Activated T-cell treated with anti-CD3 and anti-CD28 coated beads for 1 hour (primary cell): ENCODE measurements around the gene CTXN3.
"Not testable (repeated sequence)": the region's sequence is repeated elsewhere in the genome, so short reads cannot be mapped to it uniquely, and the experiment has no call there.

Experiments used
- DNase-seq: peaks from one replicate; pipeline ENCODE4 v3.0.0-alpha.2; 2020; ENCODE audit warnings: low read depth

Gene CTXN3

DNA sequence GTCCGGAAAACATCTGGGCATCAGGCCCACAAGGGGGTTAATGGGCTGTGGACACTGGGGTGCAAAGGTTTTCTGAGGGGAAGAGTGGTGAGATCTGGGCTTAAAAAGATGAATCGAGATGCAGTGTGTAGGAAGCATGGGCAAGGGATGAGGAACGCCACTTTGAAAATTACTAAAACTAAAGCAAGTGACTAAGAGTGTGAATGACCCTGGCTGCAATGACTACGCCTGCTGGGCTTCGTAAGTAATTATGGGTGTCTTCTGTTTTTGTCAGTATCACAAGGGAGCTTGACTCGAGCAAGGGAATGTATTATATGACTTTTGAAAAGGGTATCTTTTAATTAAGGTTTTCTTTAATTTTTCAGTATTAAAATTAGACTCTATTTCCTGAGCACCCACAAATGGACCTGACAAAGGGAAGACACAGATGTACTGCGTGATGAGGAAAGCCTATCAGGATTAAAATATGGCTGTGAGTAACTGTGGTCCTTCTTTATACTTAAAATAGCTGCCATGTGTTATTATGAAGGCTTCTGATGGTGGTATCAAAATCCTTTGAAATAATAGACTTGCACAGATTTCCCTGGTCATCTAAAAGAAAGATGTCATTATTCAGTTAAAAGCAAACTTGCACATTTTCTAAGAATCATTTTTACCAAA is 4.2 kb downstream of the CTXN3 start:
- DNase-seq, result no peak

DNA sequence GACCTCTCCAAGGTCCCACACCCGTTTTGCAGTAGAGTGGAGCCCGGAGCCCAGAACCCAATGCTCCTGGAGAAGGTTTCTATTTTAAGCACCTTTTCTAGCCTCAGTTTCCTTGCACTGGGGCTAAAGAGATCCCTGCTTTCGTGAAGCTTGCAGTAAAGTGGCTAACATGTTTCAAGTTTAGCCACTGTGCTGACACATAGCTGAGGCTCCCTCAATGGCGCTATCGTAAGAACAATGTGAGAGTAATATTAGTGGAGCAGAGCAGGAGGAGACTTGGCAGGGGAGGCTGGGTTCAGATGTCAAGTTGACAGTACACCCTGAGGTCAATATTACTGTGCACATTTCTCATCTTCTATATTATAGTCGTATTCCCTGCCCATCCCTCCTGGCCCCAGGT is 7.9 kb downstream of the CTXN3 start:
- no peak for DNase-seq

DNA sequence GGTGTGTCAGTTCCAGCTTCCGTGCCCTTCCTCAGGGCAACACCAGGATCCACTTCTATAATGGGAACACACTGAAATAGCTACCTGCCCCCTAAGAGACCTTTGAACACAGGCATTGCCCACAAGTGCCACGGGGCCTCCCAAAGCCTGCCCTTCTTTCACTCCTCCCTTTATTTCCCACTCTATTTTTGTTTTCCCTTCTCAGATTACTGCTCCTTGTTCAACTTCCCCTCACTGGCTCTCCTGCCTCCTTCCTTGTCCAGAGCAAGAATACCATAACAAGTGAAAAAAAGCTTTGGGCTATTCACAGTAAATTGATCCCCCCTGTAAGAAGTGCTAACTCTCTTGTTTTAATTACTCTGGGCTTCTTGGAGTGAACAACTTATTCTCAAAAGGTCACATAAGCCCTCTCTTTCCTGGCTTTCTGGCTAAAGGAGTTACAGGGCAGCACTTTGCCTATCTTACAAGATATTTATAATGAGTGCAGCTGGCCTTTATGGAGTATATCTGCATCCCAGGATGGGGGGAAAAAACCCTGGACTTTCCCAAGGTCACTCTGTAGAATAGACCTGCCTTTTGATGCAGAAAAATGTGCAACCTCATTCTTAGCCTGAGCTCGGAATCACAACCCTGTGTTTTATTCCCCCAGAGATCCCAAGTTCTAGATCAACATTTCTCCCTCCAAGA is 11.3 kb downstream of the CTXN3 start:
- DNase-seq, result no peak

DNA sequence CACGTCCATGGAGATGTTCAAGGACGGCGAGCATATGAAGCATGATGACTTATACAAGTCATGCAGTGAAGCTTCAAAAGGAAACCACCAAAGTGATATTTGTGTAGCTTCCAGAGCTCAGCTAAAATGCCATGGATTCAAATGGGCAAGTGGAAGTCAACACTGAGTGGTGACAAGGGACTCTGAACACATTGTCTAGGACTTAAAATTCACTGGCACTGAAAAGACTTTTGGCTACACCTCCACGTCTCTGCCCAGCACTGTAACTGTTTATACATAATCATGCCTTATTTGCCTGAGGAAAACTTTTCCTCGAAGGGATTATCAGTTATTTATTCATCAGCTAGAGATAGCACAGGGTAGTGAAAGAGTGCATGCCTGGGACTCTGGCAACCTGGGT is 15.2 kb downstream of the CTXN3 start:
- no peak for DNase-seq

DNA sequence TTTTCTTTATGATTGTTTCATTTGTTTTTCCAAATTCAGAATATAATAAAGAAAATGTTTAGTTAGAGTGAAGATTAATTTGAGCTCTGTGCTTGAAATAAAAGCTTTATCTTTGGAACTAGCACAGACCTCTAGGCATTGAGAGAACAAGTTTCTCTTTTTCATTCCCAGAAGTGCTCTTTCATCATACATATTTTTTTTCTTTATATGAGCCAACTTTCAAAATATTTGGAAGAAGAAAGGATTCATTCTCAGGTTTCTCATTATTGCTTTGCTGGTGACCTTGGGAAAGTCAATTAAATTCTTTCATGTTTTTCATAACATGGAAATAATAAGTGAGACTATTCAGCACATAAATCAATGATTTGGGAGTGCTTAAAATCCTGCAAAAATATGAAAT is 16.8 kb downstream of the CTXN3 start:
- no peak for DNase-seq

DNA sequence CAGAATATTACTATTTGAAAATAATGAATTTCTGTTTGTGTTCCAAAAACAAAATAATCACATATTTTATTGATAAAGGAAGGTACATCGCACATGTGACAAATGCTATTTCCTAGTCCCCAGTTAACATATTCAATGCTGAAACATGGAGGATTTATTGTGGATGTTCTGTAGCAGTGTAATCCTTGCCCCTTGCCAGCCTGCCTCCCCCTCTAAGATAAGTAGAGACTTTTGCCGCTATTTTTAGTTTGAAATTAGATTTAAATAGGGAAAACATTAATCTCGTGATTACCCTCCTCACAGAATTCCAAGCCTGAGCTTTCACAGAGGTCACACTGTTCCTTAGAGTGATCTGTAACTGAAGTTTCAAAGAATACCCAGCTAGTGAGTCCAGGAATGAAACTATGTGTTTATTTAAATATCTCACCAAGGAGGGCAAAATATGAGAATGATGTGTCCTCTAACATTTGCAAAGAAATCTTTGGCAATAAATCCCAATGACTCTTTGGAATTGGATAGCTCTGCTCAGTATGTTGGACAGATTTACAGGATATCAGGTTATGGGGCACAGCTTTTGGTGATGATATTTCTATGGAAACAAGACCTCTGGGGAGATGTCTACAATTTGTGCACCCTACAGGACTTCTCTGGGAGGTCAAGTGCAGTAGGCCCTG is 17.3 kb downstream of the CTXN3 start:
- DNase-seq, result no peak

DNA sequence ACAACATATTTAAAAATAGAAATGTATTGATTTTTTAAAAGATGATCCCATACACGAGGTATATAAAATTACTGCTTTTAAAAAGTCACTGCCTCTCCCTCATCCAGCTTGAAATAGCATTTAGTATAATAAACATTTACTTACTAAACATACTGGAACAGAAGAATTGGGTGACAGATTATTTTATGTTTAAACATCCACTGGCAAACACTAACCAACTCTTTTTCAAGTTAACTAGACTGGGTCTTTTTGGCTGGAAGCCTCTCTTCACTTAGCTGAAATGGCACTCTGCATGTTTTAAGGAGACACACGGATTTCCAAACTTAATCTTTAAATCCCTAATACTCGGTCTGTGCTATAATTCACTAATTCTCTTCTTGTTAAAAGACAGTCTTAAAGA is 19.0 kb downstream of the CTXN3 start:
- no peak for DNase-seq

DNA sequence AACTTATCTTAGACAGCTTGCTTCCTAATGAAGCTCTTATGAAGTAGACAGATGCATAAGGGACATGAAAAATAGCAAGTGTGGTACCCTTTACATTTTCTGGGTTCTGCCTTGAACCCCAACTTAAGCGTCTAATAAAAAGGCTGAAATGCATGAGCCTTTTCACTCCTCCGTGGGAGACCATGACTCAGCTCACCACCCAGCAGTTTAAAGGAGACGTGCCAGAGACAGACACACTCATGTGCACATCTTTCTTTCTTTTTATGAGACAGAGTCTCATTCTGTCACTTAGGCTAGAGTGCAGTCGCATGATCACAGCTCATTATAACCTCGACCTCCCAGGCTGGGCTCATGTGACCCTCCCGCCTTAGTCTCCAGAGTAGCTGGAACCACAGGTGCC is 22.3 kb downstream of the CTXN3 start:
- no peak for DNase-seq

DNA sequence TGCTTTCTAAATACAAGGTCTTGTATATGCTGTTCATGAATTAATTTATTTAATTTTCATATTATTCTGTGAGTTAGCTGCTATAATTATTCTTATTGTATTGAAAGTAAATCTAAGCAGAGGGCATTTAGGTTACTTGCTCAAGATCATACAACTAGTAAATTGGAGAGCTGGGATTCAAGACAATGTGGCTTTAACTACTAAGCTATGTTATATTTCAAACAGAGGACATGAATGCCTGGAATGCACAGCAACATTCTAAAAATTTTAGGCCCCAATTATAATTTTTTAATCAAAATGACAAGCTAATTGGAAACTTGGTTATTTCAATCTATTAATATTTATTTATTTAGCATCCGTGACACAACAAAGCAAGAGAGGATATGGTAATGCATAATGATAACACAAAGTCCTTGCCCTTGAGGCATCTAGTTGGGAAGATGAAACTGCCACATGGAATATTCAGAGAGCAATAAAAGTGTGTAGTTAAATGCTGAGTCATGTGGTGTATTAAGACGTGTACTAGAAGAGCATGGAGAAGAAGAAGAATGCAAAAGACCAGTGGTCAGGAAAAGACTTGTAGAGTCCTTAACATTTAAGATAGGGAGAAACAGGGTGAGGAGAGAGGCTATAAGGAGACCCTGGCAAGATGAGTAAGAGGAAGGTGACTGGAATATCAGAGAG is 24.4 kb downstream of the CTXN3 start:
- no peak for DNase-seq

DNA sequence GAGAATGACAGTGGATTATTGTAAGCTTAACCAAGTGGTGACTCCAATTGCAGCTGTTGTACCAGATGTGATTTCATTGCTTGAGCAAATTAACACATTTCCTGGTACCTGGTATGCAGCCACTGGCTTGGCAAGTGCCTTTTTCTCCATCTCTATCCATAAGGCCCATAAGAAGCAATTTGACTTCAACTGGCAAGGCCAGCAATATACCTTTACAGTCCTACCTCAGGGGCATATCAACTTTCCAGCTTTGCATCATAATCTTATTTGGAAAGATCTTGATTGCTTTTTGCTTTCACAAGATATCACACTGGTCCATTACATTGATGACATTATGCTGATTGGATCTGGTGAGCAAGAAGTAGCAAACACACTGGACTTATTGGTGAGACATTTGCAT is 28.1 kb downstream of the CTXN3 start:
- not testable (repeated sequence) for DNase-seq

DNA sequence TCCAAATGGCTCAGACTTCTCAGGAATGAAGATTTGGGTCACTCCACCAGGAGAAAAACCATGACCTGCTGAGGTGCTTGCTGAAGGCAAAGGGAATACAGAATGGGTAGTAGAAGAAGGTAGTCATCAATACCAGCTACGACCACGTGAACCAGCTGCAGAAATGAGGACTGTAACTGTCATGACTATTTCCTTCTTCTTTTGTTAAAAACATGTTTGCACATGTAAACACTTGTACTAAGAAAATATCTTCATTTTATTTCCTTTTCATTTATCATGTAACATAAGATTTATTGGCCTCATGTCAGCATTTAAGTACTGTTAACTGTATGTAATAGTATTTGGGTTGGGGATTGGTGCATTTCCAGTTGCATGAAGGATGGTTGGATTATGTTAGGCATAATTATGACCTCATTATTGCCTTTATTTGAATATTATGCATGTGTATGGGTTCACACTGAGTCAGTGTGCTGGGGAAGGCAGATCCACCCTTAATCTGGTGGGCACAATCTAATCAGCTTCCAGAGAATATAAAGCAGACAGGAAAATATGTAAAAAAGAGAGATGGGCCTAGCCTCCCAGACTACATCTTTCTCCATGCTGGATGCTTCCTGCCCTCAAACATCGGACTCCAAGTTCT is 30.9 kb downstream of the CTXN3 start:
- not testable (repeated sequence) for DNase-seq

DNA sequence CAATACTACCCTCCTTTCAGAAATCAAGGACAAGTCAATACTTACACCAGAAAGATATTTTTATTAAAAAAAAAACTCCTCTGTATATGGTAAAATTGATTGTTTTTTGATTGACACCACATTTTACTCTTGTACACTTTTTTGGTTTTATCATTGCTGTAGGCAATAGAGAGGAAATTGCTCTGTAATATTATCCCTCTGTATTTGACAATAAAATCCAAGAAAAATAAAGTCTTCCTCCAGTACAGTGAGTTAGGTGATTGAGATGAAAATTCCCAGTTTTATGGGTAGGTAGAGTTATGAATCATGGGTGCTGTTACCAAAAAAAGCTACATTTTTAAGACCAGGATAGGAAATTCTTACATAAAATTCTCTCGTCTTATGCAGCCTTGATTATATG is 31.7 kb downstream of the CTXN3 start:
- DNase-seq, result no peak

DNA sequence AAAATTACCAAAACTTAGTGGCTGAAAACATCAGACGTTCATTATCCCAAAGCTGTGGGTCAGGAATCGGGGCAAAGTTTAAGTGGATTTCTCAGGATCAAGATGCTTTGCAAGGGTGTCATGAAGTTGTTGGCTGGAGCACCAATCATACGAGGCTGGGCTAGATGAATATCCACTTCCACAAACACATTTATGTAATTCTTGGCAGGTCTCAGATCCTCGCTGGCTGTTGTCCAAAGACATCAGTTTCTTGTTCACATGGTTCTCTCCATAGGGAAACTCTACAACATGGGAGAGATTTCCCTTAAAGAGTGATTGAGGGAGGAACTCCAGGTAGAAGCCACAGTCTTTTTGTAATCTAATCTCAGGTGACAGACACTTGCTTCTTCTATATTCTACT is 34.1 kb downstream of the CTXN3 start:
- DNase-seq, result no peak

DNA sequence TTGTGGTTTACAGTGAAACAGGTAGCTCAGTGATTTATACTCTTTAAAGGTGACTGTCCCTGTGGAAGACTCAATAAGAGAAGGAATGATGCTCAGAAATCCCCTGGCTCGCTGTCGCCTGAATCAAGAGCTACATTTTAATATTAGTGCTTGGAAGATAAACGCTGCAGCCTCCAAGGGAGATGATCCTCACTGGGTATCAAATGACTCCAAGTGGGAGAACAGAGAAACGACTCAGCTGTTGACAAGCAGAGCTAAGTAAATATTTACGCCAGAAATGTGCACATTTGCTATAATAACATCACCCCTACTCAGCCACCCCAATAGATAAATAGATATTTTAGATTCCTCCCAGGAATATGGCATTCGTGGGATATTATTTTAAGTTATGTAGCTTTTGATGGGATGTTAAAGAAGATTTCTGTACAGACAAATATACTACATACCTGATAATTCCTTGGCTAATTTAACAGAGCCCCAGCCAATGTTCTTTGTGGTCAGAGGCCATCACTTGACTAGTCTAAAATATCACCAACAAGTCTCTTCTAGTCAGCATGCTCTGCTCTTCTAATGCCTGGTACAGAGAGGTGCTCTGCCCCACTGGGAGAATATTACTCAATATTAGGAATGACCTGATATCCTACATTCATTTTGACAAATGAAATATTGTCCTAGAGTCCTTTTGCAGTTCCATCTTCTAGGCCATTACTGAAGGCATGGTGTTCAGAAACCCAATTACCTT is 36.0 kb downstream of the CTXN3 start:
- DNase-seq, result no peak

DNA sequence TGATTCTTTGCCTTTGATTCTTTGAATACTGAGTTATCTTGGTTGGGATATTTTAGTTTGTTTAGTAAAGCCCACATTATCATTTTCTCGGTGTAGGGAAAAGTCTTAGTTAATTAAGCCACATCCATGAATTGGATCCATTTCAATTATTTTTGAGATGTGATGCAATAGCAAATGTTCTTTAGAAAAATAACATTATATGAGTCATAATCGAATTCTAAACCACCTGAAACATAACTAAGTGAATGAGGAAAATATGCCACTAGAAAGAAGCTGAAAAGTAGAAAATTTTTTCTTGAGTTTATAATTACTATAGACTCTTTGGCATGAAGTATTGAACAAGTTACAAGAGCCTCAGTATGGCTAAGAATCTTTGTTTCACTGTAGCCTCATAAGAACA is 36.8 kb downstream of the CTXN3 start:
- no peak for DNase-seq

DNA sequence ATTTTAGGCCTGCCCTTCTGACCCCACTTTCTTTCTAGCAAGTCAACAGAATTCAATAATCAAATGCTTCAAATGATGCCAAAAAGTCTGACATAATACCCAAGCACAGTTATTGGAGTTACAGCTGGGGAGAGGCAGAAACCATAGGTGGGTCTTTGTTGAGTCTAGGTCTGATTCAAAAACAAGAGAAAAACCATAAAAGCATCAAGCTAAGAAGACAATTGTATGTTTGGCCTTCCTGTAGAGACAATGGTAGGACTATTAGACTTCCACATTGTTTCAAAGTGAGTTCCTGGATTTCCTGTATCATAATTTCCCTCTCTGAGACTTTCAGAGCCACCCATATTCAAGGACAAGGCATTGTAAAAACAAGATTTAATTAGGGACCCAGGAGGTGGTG is 37.5 kb downstream of the CTXN3 start:
- no peak for DNase-seq

DNA sequence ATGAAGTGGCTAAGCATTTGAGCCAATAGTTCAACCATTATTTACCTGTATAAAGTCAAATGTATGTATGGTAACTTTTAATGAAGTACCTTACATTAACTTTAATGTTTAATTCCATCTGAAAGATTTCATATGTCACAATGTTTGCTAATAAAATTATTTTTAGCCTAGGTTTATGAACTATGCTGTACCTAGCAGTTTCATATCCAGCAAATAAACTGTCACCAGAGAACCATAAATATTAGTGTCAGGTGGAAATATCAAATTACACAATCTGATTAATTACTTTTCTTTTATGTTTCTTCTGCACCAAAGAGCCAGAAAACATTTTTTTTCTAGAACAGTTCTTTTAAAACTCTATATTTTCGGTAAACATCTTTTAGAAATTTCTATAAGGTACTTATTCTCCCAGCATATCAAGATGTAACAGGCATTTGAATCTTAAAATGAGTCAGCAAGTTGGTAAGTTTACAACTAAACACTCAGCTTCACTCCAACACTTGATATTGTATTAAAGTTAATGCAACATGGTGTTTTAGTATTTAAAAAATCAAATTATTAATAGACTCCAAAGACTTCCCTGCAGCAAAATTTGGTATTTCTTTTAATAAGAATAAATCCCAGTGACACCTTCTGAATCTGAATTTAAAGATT is 45.8 kb downstream of the CTXN3 start:
- DNase-seq, result no peak

DNA sequence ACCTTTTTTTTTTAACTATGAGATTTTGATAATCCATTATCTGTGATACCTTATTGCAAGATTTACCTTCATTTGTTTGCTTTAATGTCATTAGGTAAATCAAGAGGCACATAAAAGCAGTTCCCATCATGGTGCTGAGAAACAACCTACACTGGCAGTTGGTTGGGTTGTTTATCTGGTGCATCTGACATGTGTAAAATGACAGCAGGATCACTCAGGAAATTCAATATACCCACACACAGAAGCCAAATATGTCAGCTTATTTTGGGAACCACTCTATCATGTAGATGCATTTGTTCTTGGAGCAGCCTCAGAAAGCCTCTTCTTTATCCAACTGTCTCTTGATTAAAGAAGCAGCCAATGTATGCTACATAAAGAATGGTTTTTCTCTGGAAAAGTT is 46.5 kb downstream of the CTXN3 start:
- DNase-seq, result no peak

DNA sequence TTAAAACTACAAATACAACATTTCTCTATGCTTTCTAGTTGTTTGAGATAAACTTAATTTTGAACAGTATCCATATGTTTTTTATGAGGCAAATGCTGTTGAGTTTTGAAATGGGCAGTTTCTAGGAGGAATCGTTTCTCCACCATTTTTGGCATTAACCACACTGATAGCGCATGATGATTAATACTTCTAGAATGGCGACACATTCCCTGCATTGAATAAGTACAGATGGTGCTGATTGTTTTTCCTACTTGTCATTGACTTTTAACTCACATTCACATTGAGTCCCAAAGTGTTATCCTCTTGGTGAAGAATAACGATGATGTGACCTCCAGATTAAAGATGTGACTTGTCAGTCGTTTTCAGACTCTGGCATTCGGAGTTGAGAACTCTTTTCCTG is 47.8 kb downstream of the CTXN3 start:
- no peak for DNase-seq

DNA sequence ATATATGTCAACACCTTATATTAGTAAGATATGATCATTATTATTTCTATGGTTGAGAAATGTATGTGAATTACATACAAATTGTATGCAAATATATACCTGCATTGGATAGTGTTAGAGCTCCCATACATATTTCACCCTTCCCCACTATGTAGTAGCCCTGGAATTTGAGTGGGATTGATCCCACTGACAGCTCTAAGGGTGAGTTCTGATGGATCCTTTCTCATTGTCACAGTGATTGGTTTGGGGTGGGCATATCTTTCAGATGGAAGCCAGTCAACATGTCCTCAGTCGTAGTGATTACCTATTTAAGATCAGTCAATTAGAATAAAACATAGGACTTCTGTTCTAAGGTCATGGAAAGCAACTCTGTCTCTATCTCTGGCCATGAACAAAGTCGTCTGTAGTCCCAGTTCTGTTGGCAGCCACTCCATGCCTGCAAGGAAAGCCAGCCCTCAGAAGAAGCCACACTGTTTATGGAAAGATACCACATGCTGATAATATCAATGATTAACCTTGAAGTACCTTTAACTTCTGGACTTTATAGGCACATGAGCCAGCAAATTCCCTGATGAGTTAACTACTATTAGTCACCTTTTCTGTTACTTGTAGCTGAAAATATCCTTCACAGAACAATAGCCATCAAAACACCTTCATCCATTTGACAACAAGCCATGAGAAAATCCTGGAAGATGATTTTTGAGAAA is 49.2 kb downstream of the CTXN3 start:
- no peak for DNase-seq

DNA sequence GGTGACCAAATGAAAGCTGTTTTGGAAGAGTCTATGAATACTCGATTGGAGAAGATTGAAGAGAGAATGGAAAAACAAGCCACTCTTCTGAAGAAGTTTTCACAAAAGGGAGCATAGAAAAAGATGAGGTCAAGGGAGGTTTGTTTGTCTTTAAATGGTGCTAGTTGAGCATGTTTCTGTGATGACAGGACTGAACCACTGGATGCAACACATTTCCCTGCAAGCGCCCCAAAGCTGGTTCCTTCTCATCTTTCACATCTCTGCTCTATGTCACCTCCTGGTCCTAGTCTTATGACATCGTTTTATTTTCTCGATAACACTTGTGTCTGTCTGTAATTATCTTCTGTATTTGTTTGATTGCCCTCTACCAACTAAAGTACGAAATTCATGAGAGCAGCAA is 50.5 kb downstream of the CTXN3 start:
- DNase-seq, result no peak
